HG02981 (cell line): ENCODE results near the gene PCID2.
"Not testable (repeated sequence)": the region's sequence is repeated elsewhere in the genome, so short reads cannot be mapped to it uniquely, and the experiment has no call there.

Source experiments
- ATAC-seq: cut with Tn5 transposase; IDR thresholded peaks from one replicate; pipeline ENCODE4 v1.9.1; 2021; ENCODE audit warnings: mild to moderate bottlenecking, moderate library complexity; ENCODE audit not compliant: unreplicated experiment

PCID2 gene

DNA sequence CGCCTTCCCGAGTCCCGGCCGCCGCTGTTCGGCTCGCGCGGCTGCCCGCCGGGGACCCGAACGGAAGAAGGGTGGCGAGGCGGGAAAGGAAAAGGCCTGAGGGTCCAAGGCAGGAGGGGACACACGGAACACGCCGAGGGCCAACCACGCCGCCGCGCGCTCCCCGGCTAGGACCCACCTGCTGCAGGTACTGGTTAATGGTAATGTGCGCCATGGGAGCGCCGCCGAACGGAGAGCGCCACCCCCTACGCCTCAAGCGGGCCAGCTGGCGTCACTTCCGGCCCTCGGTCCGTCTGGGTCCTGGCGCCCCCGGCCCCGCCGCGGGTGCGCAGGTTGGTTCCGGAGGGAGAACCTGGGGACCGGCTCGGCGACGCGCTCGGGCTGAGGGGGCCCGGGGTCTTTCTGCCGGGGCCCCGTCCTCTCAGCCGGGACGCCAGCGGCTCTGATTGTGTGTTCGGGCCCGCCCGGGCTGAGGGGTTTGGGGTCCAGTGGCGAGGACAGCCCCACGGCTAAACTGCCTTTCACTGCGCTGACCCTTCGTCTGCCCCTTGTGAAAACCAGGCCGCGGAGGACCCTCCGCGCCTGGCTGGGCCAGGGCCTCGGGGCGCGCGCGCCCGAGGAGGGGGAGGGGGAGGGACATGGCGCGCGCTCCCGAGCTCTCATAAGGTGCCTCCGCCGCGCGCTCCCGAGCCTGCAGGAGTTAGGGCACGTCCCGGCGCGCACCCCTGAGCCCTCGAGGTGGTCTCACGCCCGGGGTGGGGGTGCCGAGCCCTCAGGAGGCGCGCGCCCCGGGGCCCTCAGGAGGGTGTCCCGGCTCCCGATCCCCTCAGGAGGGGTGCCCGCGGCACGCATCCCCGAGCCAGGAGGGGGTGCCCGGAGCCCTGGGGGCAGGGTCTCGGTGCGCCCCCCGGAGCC, at the start of gene PCID2:
Gene PCID2, minus strand, starts transcription at position 249 of the 915 bp plus-strand sequence. Its CDS starts 35 bp downstream, at position 214.
- peak; percentile 72 for ATAC-seq

DNA sequence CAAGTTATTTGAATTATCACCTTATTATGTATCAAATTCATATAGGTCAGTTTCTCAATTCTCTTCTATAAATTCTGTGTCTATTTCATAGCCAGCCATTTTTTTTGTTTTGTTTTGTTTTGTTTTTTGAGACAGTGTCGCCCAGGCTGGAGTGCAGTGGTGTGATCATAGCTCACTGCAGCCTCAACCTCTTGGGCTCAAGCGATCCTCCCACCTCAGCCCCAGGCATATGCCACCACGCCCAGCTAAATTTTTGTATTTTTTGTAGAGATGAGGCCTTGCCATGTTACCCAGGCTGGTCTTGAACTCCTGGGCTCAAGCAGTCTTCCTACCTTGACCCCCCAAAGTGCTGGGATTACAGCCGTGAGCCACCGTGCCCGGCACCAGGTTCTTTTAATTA, 49.4 kb upstream of the PCID2 start:
- not testable (repeated sequence) for ATAC-seq

DNA sequence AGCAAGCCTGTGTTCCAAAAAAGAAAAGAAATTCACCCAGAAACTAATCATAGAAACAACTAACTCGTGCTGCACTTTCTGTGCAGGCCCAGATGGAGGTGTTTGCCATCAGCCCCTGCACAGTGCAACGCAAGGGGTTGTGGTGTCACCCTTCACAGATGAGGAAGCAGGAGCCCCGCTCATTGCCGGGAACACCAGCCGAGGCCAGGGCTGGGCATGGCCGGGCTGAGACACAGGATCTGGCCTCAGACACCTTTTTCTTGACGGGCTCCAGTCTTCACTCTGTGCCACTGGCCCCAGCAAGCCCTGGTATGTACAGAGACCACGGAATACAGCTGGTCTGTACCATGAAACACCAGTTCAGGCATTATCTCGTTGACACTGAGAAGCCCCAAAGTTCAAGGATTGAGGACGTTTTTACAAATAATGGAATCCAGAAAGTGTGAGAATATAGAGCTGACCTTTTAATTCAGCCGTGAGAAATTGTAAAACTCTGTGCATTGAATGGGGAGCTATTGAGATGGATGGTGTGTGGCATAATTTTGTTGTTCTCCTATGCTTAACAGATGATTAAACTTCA, 44.1 kb upstream of the PCID2 start:
- no peak for ATAC-seq

- ATAC-seq = no peak
Observed at GRCh38 chr13:113245849-113246796, 37.7 kb upstream of the PCID2 start.

DNA sequence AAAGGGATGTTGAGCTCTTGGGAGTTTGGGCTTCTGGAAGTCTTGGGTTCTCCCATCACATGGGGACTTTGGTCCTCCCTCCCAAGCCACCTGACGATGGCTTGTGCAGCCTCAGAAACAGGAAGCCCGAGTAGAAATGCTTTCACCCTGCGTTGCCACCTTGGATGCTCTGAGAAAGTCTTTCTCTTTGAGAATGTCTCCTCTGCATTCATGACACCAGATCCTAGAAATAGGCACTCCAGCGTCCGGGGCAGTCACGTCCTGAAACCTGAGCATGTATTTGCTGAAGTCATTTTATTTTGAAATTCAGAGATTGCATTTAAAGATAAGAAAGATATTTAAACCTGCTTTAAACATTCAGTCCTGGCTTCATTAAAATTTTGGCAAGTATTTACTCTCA, 35.4 kb upstream of the PCID2 start:
- no peak for ATAC-seq

- ATAC-seq = not testable (repeated sequence)
Observed at GRCh38 chr13:113241623-113242022, 33.2 kb upstream of the PCID2 start.

DNA sequence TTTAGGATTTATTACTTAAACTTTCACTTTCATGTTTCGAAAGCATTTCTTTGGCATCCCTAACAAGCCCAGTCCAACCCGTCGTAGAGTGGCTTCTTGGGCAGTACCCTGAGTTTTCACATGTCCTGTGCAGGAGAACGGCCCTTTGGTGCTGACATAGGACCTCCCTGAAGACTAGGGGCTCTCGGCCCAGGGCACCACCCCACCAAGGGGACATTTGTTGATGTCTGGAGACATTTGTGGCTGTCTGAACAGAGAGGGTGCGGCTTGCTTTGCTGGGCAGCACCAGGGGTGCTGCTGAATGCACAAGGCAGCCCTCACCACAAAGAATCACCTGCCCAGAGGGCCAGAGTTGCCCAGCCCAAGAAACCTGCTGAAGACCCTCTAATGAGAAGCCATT, 31.5 kb upstream of the PCID2 start:
- ATAC-seq = no peak

GRCh38 chr13:113239357-113239756, 30.9 kb upstream of the PCID2 start:
- ATAC-seq = no peak

- ATAC-seq = no peak
Observed at GRCh38 chr13:113238536-113238935, 30.1 kb upstream of the PCID2 start.

GRCh38 chr13:113233101-113233500, 24.6 kb upstream of the PCID2 start:
- ATAC-seq = no peak

GRCh38 chr13:113232208-113233003, 23.9 kb upstream of the PCID2 start:
- ATAC-seq = no peak

DNA sequence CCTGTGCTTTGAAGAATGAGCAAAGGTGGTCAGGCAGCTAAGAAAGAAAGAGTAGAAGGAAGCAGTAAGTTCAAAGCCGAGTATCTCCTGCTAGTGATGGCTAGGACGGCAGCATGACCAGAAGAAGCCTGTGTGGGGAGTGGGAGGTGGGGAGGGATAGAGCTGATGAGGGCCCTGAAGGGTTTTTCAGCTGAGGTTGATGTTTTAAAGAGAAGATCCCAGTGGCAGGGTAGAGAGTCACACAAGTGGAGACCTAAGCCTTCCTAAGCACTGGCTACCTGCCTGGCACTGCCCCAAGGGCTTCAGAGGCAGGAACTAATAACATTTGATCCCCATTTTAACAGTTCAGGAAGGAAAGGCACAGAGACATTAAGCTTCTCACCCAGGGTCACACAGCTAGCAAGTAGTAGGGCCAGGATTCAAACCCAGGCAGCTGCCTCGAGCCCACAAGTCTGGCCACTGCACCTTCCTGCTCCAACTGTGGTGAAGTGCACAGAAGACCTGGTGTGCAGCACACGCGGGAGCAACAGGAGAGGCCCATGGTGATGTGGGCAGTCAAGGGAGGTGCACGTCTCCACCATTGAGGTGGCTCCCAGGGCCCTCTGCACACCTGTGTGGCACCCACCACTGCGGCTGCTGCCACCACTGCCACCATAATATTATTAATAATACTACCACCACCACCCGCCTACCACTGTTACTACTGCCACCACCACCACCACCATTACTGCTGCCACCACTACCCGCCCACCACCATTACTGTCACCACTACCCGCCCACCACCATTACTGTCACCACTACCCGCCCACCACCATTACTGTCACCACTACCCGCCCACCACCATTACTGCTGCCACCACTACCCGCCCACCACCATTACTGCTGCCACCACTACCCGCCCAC, 23.1 kb upstream of the PCID2 start:
- no peak for ATAC-seq

DNA sequence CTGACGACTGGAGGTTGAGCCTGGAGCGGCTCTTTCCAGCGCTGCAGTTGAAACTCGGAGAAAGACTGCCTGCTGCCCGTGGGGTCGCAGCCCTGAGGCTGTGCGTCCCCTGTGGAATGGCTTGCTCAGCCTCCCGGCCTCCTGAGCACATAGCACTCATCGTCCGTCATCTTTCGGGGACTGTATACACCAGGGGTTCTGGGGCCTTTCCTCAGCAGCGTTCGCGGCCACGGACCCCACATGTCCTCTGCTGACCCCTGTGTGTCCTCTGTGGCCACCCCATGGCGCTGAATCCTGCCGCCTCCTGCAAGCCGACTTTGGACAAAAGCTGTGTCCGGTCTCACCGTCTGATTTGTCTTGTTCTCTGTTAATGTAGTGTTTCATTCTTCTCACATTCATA, 21.3 kb upstream of the PCID2 start:
- no peak for ATAC-seq

DNA sequence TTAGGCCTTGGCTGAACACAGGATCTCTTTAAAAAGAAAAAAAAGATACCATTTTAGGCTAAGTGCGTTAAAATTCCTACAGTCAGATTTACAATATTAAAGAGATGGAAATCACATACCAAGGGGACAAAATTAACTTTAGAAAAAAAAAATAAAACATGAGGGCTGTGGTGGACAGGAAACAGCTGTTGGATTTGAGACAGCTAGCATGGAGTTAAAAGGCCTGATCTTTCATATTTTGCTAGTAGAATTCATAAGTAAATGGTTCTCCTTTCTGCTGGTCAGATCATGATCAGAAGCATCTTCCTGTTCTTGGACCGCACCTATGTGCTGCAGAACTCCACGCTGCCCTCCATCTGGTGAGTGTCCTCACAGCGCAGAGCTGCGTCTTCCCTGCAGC, 20.7 kb upstream of the PCID2 start:
- ATAC-seq = no peak

GRCh38 chr13:113226873-113227450, 18.5 kb upstream of the PCID2 start:
- ATAC-seq = no peak

DNA sequence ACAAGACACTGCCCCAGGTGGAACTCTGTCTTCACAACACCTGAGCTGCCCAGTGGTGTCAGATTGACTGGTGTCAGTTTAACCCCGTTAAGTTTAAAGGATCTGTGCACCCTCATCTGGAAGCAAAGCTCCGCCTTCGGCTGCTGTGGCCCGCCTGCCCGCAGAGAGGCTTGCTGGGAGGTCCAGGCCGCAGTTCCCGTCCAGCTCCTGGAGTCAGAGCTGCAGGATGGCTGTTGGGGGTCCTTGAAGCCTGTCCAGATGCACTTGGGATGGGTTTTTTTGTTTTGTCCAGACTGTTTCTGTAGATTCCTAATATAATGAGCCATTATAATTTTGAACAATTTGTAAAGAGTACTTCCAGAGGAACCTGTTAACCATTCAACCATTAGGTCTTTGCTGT, 17.0 kb upstream of the PCID2 start:
- no peak for ATAC-seq

DNA sequence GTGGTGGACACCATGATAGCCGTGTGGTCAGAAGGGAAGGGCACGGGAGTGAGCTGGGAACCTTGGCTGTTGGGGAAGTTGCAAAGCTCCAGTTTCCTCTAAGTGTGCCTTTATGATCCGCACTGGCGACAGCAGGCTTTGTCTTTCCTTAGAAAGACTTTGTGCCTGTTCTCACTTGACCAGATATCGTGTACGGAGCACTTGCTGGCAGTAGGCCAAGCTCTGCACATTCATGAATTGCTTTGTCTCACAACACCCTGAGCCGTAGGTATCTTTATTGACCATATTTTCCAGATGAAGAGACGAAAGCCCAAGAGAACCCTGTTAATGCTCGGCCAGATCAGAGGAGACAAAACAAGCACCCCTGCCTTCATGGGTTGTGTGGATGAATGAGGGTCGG, 16.0 kb upstream of the PCID2 start:
- ATAC-seq = no peak

DNA sequence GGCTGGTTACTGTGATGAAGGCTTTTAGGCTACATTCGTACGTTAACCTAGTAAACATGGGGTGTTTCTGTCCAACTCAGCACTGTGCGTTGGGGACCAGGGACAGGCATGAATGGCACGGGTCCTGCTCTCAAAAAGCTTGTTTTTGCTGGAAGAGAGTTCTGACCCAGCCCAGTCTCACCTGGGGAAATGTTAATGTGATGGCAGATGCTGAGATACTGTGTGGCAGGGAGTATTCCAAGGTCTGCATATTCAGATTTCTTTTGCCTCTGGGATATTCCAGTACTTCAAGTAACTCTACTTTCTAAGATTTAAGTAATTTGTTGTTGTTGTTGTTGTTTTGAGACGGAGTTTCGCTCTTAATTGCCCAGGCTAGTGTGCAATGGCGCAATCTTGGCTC, 14.6 kb upstream of the PCID2 start:
- no peak for ATAC-seq

- ATAC-seq = no peak
Observed at GRCh38 chr13:113220877-113221276, 12.4 kb upstream of the PCID2 start.
